Activated naive CD4-positive, alpha-beta T cell treated with anti-CD3 and anti-CD28 coated beads, Interleukin-2, amount 50 U/mL, for 16 hours (primary cell): ENCODE measurements around the gene ZBTB9.

Experiments used
- DNase-seq: peaks from one replicate; pipeline ENCODE4 v3.0.0-alpha.2; 2020

ZBTB9 gene

DNA sequence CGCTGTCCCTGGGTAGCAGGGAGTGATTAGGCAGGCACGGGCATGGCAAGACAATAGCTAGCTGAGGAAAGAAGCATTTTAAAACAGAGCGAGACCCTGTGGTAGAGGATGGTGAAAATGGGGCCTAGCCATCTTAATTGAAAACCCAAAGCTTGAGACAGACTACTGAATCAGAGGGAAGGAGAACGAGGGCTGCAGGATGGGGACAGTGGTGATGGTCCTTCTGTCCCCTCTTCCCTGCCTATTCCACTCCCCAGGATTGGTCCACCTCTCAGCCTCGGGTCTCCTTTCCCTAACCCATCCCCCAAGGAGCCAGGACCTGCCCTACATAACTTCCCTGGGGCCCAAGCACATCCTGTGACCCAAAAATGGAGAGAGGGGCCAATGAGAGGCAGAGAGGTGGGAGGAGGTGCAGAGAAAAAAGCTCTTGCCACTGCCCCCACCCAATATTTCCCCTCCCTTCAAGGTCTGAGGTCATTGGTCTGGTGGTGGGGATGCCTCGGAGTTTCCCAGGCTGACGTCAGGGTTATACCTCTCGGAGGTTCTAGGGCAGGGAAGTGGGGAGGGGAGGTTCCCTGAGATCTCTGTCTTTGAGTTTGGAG is 35.6 kb upstream of the ZBTB9 start:
- no peak for DNase-seq

- peak; percentile 68 for DNase-seq
Observed at GRCh38 chr6:33419580-33420490, 34.5 kb upstream of the ZBTB9 start, which contains the start of gene SYNGAP1. Gene SYNGAP1, plus strand, starts transcription at chr6:33420065. Its CDS starts 200 bp downstream, at chr6:33420265.

- DNase-seq: no peak
Observed at GRCh38 chr6:33420491-33421343, 33.7 kb upstream of the ZBTB9 start.

GRCh38 chr6:33421344-33421643 is 33.1 kb upstream of the ZBTB9 start:
- DNase-seq: no peak

- no peak for DNase-seq
Observed at GRCh38 chr6:33423777-33424176, 30.6 kb upstream of the ZBTB9 start.

DNA sequence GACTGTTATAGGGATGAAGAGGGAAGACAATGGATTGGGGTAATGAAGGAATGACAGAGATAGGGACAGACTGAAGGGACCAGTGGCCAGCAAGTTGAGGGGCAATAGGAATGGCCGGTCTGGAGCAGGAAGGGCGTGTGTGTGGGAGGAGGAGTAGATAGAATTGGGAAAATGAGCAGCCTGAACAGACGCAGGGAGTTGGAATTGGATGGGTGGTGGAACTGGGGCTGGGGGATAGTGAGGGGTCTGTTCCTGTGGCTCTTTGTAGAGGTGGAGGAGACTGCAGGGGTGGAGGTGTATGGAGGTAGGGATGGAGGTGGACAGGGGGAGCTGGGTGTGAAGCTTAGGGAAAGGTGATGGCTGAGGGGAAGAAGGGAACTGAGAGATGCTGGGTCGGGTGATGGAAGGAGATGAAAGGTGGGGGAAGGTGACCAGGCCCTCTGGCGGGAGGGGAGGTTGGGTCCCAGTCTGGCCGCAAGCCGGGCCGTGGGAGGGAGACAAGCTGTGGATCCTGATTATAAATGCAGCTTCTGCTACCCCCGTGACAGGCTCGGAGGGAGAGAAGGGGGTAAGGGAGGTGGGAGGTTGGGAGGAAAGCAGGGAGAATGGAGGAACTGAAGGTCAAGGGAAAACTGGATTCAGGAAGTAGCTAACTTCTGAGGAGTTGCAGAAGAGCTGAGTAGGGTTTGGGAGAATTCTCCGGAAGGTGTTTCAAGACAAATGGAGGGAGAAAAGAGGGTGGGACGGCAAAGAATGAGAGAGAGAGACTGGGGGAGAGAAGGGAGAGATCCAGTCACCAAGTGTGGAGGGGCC is 29.3 kb upstream of the ZBTB9 start:
- DNase-seq: no peak

GRCh38 chr6:33425668-33426577 is 28.5 kb upstream of the ZBTB9 start:
- peak; percentile 78 for DNase-seq

DNA sequence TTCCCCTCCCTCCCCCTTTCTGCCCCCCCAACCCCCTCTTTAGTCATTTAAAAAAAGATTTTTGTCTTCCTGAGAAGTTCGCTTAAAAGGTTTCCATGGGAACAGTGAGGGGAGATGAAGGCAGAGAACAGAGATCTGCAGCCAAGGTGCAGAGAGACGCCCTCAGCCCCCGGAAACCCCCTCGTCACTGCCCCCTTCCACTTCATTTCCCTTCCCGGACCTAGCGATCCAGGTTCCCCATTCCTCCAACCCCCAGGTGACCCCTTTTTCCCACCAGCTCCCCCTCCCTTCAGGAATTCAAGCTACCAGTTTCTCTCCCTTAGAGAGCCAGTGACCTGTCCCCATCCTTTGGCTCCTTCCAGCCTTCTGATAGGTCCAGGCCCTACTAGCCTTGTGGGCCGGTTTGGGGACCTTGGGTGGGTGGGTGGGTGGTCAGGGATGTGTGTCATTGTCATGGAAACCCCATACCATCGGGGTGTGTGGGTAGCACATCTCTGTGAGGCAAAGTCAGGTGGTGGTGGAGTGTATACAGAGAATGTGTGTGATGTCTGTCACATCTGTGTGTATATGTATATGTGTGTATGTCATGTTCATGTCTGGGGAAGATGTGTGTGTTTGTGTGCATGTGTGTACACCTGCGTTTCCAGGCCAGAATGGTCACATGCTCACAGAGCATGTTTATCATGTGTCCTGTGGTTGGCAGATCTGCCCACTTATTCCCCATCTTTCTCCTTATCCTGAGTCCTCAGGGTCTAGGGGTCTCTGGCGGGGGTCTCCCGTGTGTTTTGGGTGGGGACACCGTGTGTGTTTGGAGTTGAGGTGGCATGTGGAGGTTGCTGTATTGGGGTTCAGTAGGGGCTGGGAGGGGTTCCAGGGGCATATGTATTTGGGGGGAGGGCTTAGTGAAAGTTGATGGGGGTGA is 27.5 kb upstream of the ZBTB9 start:
- no peak for DNase-seq

- peak; percentile 60 for DNase-seq
Observed at GRCh38 chr6:33427585-33428223, 26.7 kb upstream of the ZBTB9 start.

GRCh38 chr6:33428224-33428965 is 26.0 kb upstream of the ZBTB9 start:
- peak; percentile 41 for DNase-seq

GRCh38 chr6:33428966-33429749 is 25.2 kb upstream of the ZBTB9 start:
- DNase-seq: no peak

GRCh38 chr6:33429750-33430052 is 24.7 kb upstream of the ZBTB9 start:
- no peak for DNase-seq

- DNase-seq: no peak
Observed at GRCh38 chr6:33430334-33430733, 24.0 kb upstream of the ZBTB9 start.

GRCh38 chr6:33430991-33431879 is 23.1 kb upstream of the ZBTB9 start:
- peak; percentile 85 for DNase-seq

- no peak for DNase-seq
Observed at GRCh38 chr6:33431880-33432541, 22.4 kb upstream of the ZBTB9 start.

DNA sequence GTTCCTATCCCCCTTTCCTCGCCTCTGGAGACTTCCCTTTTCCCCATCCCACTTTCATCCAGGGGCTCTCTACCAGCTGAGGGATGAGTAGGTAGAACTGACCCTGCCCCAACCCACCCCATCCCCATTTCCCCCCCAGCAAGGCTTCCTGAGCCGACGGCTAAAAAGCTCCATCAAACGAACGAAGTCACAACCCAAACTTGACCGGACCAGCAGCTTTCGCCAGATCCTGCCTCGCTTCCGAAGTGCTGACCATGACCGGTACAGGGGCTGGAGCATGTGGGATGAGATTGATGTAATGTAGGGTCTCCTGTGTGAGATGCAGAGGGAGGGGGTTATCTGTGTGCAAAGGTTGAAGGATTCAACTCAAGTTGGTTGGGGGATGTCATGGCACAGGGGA is 21.8 kb upstream of the ZBTB9 start:
- DNase-seq: no peak
